ENCODE data around the gene PTPN1. TPM values are rescaled to one million over a fixed set of nuclear protein-coding genes. Genes with fewer than 3 reads are reported as not detected.

PTPN1 gene
- total and polyA plus RNA-seq, 2 donors (not counting 1 experiment from before 2014, with no cell fraction given): 20.0 to 28.7 TPM

DNA sequence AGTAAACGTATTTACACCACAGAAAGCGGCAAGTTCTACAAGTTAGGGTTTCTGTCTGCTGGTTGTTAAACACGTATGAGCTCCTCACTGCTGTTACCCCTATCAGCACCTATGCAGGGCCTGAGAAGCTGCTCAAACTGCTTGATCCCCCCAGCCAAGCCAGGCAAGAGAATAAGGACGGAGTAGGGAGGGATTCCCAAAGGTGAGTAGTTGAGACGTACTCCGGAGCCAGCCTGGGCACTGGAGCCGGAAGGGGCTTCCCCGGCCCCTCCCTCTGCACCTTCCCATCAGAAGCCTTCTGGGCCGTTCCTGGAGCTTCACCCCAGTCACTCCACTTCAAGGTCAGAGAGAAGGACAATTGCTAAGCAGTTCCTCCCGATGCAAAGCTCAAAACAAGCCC lies 123.2 kb downstream of the PTPN1 start:
- Histone ChIP-seq H3K36me3 (ENCODE audit: control insufficient read depth, insufficient read depth, low read length) (no peaks in the 10 kb centered on the region), H3K27me3 (ENCODE audit: control insufficient read depth, insufficient read depth, low read length) (no peaks in the 10 kb centered on the region), H3K79me2 (ENCODE audit: control insufficient read depth, insufficient read depth, low read length) (no peaks in the 10 kb centered on the region), H4K20me1 (ENCODE audit: control insufficient read depth, extremely low read depth, insufficient read depth, low read length) (no peaks in the 10 kb centered on the region), H2AFZ (ENCODE audit: low read length) (no peak overlapping the region), H3K9ac (ENCODE audit: insufficient read depth, low read length) (no peak overlapping the region), H3K27ac (ENCODE audit: insufficient read depth, low read length) (no peak overlapping the region), H3K4me3 (replicated peaks in 1 of 4; ENCODE audit: control extremely low read depth in 1 of 4, insufficient read depth in 1 of 4, low read depth in 3 of 4, low read length in 4 of 4) (no peak overlapping the region), H3K4me2 (ENCODE audit: extremely low read depth, insufficient read depth, low read length) (no peak overlapping the region), H3K9me3 (ENCODE audit: control insufficient read depth, insufficient read depth, low read depth, low read length) (no peaks in the 10 kb centered on the region), H3K4me1 (ENCODE audit: control insufficient read depth, extremely low read depth, insufficient read depth, low read length) (peaks cover 12% of the 10 kb centered on the region)
- no peak for TF ChIP-seq EZH2 (IDR thresholded peaks at IDR 0.05; ENCODE audit: low read length, missing control alignments)
- TF ChIP-seq, protein P1, sequence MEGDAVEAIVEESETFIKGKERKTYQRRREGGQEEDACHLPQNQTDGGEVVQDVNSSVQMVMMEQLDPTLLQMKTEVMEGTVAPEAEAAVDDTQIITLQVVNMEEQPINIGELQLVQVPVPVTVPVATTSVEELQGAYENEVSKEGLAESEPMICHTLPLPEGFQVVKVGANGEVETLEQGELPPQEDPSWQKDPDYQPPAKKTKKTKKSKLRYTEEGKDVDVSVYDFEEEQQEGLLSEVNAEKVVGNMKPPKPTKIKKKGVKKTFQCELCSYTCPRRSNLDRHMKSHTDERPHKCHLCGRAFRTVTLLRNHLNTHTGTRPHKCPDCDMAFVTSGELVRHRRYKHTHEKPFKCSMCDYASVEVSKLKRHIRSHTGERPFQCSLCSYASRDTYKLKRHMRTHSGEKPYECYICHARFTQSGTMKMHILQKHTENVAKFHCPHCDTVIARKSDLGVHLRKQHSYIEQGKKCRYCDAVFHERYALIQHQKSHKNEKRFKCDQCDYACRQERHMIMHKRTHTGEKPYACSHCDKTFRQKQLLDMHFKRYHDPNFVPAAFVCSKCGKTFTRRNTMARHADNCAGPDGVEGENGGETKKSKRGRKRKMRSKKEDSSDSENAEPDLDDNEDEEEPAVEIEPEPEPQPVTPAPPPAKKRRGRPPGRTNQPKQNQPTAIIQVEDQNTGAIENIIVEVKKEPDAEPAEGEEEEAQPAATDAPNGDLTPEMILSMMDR (conservative IDR thresholded peaks at IDR 0.05 in 1 of 2, IDR thresholded peaks at IDR 0.05 in 1 of 2; ENCODE audit: low read depth in 1 of 2, low read length in 2 of 2): no peak
- DNase-seq (ENCODE audit: low read depth in 2 of 2): no peak

DNA sequence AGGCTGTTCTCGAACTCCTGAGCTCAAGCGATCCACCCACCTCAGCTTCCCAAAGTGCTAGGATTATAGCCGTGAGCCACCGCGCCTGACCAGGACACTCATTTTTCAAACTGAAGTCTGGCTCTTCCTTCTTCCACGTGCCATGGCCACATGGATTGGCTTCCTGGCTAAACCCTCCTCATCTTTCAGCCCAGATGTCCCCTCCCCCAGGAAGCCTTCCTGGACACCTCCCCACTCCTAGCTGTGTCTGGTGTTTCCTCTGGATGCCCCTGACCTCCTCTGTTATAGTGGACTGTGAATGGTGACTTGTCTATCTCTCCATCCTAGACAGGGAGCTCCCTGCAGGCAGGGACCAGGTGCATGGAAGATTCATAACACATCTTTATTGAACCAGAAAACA lies 124.0 kb downstream of the PTPN1 start:
- peaks cover 14% of the 10 kb centered on the region for H3K4me1 ChIP-seq (ENCODE audit: control insufficient read depth, extremely low read depth, insufficient read depth, low read length)
- TF ChIP-seq, protein P1 (conservative IDR thresholded peaks at IDR 0.05 in 1 of 2, IDR thresholded peaks at IDR 0.05 in 1 of 2; ENCODE audit: low read depth in 1 of 2, low read length in 2 of 2): no peak
- TF ChIP-seq EZH2 (IDR thresholded peaks at IDR 0.05; ENCODE audit: low read length, missing control alignments): no peak
- no peak overlapping the region for H3K4me3 ChIP-seq (replicated peaks in 1 of 4; ENCODE audit: control extremely low read depth in 1 of 4, insufficient read depth in 1 of 4, low read depth in 3 of 4, low read length in 4 of 4)
- no peaks in the 10 kb centered on the region for H3K36me3 ChIP-seq (ENCODE audit: control insufficient read depth, insufficient read depth, low read length)
- no peak overlapping the region for H3K9ac ChIP-seq (ENCODE audit: insufficient read depth, low read length)
- H3K4me2 ChIP-seq (ENCODE audit: extremely low read depth, insufficient read depth, low read length): no peak overlapping the region
- no peak overlapping the region for H2AFZ ChIP-seq (ENCODE audit: low read length)
- no peak for DNase-seq (ENCODE audit: low read depth in 2 of 2)
- H3K79me2 ChIP-seq (ENCODE audit: control insufficient read depth, insufficient read depth, low read length): no peaks in the 10 kb centered on the region
- H3K27ac ChIP-seq (ENCODE audit: insufficient read depth, low read length): no peak overlapping the region
- H4K20me1 ChIP-seq (ENCODE audit: control insufficient read depth, extremely low read depth, insufficient read depth, low read length): no peaks in the 10 kb centered on the region
- H3K27me3 ChIP-seq (ENCODE audit: control insufficient read depth, insufficient read depth, low read length): no peaks in the 10 kb centered on the region
- no peaks in the 10 kb centered on the region for H3K9me3 ChIP-seq (ENCODE audit: control insufficient read depth, insufficient read depth, low read depth, low read length)

Other genes with a start within 250 kb of the PTPN1 start
- gene RIPOR3, start 181.2 kb downstream of the PTPN1 start, total RNA-seq: 4.1 and 4.9 TPM in 2 replicates
- gene RIPOR3, start 181.2 kb downstream of the PTPN1 start, polyA plus RNA-seq: 1.1 and 2.0 TPM in 2 replicates
- 0.83 and 1.0 TPM in 2 replicates for gene PARD6B, start 221.2 kb downstream of the PTPN1 start, total RNA-seq
- 0.23 and 0.30 TPM in 2 replicates for gene PARD6B, start 221.2 kb downstream of the PTPN1 start, polyA plus RNA-seq